DND-41 (cell line): Measurements from ENCODE around the gene AJM1.
A peak's percentile ranks its signal among the peaks of the same experiment; 100 is the strongest.

Source experiments
- ATAC-seq: fragments of 200-7000 bp; cut with Tn5 transposase; 3 replicates; pipeline ENCODE4 v1.9.1; 2021; ENCODE audit warnings: low read depth; ENCODE audit not compliant: insufficient read depth
- DNase-seq: peaks from one replicate; pipeline ENCODE4 v3.0.0-alpha.2; 2020
- H2AFZ ChIP-seq: 2 replicates; pipeline ENCODE4 v1.6.0; 2012; ENCODE audit warnings: low read depth, low read length
- H3K27ac ChIP-seq: 2 replicates; pipeline ENCODE4 v1.5.1; 2012; ENCODE audit warnings: low read length, inconsistent platforms
- H3K27me3 ChIP-seq: fragments of 200-600 bp; sonication (generic); 2 replicates; pipeline ENCODE4 v1.6.0; 2012; ENCODE audit warnings: low read length, mild to moderate bottlenecking, inconsistent platforms; ENCODE audit not compliant: insufficient read depth, poor library complexity
- H3K36me3 ChIP-seq: 2 replicates; pipeline ENCODE4 v1.5.1; 2012; ENCODE audit warnings: low read length, inconsistent platforms; ENCODE audit not compliant: insufficient read depth
- H3K4me1 ChIP-seq: 2 replicates; pipeline ENCODE4 v1.5.1; 2012; ENCODE audit warnings: mild to moderate bottlenecking, low read length; ENCODE audit not compliant: insufficient read depth
- H3K4me2 ChIP-seq: 2 replicates; pipeline ENCODE4 v1.6.0; 2012; ENCODE audit warnings: mild to moderate bottlenecking, moderate library complexity, low read length, inconsistent platforms; ENCODE audit not compliant: insufficient read depth
- H3K4me3 ChIP-seq, 2 experiments: fragments of 200-600 bp in 1 of 2; shearing (Covaris generic) in 1 of 2; 2 replicates each; pipeline ENCODE4 v1.5.1; 2012 to 2016; ENCODE audit warnings: inconsistent platforms in 2 of 2, low read length in 2 of 2, mild to moderate bottlenecking in 2 of 2, low read depth in 1 of 2, moderate library complexity in 1 of 2
- H3K79me2 ChIP-seq: 2 replicates; pipeline ENCODE4 v1.6.0; 2012; ENCODE audit warnings: low read length, inconsistent platforms; ENCODE audit not compliant: insufficient read depth
- H3K9ac ChIP-seq: 2 replicates; pipeline ENCODE4 v1.6.0; 2012; ENCODE audit warnings: low read depth, mild to moderate bottlenecking, inconsistent platforms, low read length, moderate library complexity
- H3K9me3 ChIP-seq: 2 replicates; pipeline ENCODE4 v1.5.1; 2012; ENCODE audit warnings: low read length, moderate library complexity, mild to moderate bottlenecking, inconsistent platforms; ENCODE audit not compliant: insufficient read depth, severe bottlenecking
- H4K20me1 ChIP-seq: 2 replicates; pipeline ENCODE4 v1.6.0; 2012; ENCODE audit warnings: low read length; ENCODE audit not compliant: insufficient read depth
- EZH2 ChIP-seq: IDR thresholded peaks from 3 replicates; pipeline ENCODE4 v1.6.1; 2012; ENCODE audit warnings: borderline replicate concordance, low read depth, mild to moderate bottlenecking, moderate library complexity, low read length, inconsistent platforms; ENCODE audit not compliant: severe bottlenecking
- TF ChIP-seq, protein P1 (sequence below): IDR thresholded peaks from 2 replicates; pipeline ENCODE4 v1.5.1; 2012; ENCODE audit warnings: borderline replicate concordance, low read length, moderate library complexity, mild to moderate bottlenecking; ENCODE audit not compliant: poor library complexity, severe bottlenecking; ENCODE audit errors: extremely low read depth

AJM1 gene

DNA sequence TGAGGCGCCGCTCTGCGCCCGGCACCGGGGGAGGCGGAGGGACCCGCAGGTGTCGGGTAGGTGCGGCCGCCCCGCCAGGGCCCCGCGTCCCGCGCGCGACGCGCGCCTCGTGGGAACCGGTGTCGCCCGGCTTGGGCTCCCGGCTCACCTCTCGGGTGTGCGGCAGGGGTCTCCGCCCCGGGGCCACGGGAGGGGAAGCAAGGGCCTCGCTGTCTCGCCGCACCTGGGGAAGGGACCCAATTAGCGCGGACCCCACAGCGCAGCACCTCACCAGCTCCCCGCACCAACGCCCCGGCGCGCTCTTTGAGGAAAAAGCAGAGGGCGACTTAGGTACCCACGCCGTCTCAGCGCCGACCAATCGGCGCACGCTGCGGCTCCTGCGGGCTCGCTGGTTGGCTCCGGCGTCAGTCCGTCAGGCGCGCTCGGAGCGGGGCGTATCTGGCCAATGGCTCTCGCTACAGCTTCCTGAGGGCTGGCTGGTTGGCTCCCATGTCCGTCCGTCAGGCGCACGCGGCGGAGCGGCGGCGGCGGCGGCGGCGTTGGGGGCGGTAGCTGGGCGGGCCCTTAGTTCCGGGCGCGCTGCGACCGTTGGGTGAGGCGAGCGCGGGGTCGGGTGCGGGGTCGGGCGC lies 43.8 kb downstream of the AJM1 start, which contains the start of gene TRAF2:
TSS of gene TRAF2 (plus strand) at position 567 of the 629 bp plus-strand sequence. CDS start 12,225 bp downstream, outside the sequence.
- TF ChIP-seq, protein P1, sequence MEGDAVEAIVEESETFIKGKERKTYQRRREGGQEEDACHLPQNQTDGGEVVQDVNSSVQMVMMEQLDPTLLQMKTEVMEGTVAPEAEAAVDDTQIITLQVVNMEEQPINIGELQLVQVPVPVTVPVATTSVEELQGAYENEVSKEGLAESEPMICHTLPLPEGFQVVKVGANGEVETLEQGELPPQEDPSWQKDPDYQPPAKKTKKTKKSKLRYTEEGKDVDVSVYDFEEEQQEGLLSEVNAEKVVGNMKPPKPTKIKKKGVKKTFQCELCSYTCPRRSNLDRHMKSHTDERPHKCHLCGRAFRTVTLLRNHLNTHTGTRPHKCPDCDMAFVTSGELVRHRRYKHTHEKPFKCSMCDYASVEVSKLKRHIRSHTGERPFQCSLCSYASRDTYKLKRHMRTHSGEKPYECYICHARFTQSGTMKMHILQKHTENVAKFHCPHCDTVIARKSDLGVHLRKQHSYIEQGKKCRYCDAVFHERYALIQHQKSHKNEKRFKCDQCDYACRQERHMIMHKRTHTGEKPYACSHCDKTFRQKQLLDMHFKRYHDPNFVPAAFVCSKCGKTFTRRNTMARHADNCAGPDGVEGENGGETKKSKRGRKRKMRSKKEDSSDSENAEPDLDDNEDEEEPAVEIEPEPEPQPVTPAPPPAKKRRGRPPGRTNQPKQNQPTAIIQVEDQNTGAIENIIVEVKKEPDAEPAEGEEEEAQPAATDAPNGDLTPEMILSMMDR = no peak
- TF ChIP-seq EZH2 = no peak
- peaks cover 33% of the 10 kb centered on the region for H4K20me1 ChIP-seq
- peak within 1 kb of the TSS; percentile 88 for H3K4me2 ChIP-seq
- H3K27me3 ChIP-seq = no peaks in the 10 kb centered on the region
- H3K9me3 ChIP-seq = no peaks in the 10 kb centered on the region
- DNase-seq = peak; percentile 99
- ATAC-seq = peak; percentile 98
- peak within 1 kb of the TSS; percentile 86 for H2AFZ ChIP-seq
- H3K4me1 ChIP-seq = peaks cover 28% of the 10 kb centered on the region
- H3K4me3 ChIP-seq = peak within 1 kb of the TSS; percentile 82 to 94
- peaks cover 52% of the 10 kb centered on the region for H3K79me2 ChIP-seq
- H3K36me3 ChIP-seq = peaks cover 32% of the 10 kb centered on the region
- peak within 1 kb of the TSS; percentile 89 for H3K27ac ChIP-seq
- H3K9ac ChIP-seq = peak within 1 kb of the TSS; percentile 99

DNA sequence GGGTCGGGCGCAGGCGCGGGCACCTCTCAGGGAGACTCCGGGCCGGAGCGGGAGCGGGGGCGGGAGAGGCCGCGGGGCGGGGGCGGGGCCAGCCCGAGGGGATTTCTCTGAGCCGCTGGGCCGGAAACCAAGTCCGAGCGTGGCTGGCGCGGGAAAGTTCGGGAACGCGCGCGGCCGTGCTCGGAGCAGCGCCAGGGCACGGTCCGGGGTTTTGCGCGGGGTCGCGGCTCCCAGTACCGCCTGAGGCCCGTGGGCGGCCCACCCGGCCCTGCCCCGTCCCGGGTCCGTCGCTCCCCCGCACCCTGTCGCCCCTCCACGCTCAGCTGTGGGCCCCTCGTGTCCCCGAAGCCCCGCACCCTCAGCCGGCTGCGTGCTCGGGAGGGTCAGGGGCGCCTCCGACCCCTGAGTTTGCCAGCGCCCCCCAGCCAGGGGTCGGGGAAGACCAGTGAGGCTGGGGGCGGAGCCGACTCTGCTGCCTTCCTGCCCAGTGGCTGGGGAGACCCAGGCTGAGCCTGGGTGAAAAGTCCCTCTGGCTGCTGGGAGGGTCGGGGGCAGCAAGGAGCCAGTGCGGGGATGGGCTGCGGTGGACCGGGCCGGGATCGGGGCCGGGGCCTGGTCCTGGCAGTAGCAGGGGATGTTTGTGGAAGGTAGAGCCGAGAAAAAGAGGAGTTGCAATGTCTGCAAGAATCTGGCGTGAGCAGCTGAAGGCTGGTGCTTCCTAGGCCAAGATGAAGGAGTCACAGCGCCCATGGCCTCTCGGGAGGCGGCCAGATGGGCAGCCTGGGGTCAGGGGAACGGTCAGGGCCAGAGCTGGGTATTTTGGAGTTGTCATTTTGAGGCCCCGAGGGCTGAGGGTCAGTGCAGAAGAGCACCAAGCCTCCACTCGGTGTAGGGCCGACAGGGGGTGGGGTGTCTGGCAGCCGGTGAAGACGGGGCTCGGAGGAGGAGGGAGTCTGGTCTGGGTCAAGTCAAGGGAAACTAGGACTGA lies 44.6 kb downstream of the AJM1 start:
- Histone ChIP-seq H3K79me2 (peaks cover 60% of the 10 kb centered on the region), H3K27me3 (no peaks in the 10 kb centered on the region), H3K36me3 (peaks cover 32% of the 10 kb centered on the region), H3K4me3 (peak overlapping the region; percentile 82 to 94), H3K4me2 (peak overlapping the region; percentile 88), H3K9me3 (no peaks in the 10 kb centered on the region), H3K4me1 (peaks cover 28% of the 10 kb centered on the region), H2AFZ (peak overlapping the region; percentile 71), H3K9ac (peak overlapping the region; percentile 99), H4K20me1 (peaks cover 33% of the 10 kb centered on the region), H3K27ac (peak overlapping the region; percentile 89)
- TF ChIP-seq, protein P1 = no peak
- no peak for TF ChIP-seq EZH2
- ATAC-seq (peak; percentile 16; the same call in 2 of the 3 replicates), DNase-seq (peak; percentile 42)

DNA sequence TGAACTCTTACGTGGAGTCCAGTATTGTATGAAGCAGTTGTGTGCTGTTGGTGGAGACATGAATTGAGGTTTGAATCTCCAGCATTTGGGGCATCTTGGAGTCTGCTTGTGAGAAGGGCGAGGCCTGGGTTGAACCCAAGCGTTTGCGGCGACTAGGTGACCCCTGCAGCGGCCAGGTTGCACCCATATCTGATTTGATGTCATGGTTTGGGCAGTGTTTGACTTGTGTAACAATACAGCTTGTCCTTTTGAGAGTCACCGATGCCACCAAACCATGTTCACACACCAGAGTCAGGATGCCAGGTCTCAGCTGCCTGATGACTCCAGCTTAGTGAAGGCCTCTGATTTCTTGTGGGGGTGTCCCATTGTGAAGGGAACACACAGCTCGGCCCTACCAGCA lies 46.2 kb downstream of the AJM1 start:
- Histone ChIP-seq H3K27ac (no peak overlapping the region), H3K4me3 (no peak overlapping the region), H3K27me3 (no peaks in the 10 kb centered on the region), H3K79me2 (peaks cover 73% of the 10 kb centered on the region), H3K4me1 (peaks cover 28% of the 10 kb centered on the region), H4K20me1 (peaks cover 43% of the 10 kb centered on the region), H3K36me3 (peaks cover 40% of the 10 kb centered on the region), H3K4me2 (peak overlapping the region; percentile 88; the same call in 1 of the 2 replicates), H3K9me3 (no peaks in the 10 kb centered on the region), H3K9ac (no peak overlapping the region), H2AFZ (no peak overlapping the region)
- no peak for DNase-seq
- ATAC-seq = no peak
- TF ChIP-seq EZH2 = no peak
- TF ChIP-seq, protein P1 = no peak
